Stimulated activated memory B cell treated with anti-CD40 and anti-IgM and Interleukin-4, amounts not matched to agents 10 μg/mL and 1 μg/mL and 100 μg/mL, for 72 hours (primary cell): ENCODE results near the gene ARID1B.
A peak's percentile ranks its signal among the peaks of the same experiment; 100 is the strongest.
"Not testable (repeated sequence)": the region's sequence is repeated elsewhere in the genome, so short reads cannot be mapped to it uniquely, and the experiment has no call there.

Experiments
- ATAC-seq: fragments of 150-1000 bp; cut with Tn5 transposase; 2 replicates; pipeline ENCODE4 v1.10.0; 2021
- H3K27ac Mint-ChIP-seq: one replicate; pipeline ENCODE4 v1.8.0; 2022; ENCODE audit warnings: mild to moderate bottlenecking, mixed read lengths
- H3K27me3 Mint-ChIP-seq: one replicate; pipeline ENCODE4 v1.8.0; 2022; ENCODE audit warnings: mixed read lengths
- H3K36me3 Mint-ChIP-seq: one replicate; pipeline ENCODE4 v1.8.0; 2022; ENCODE audit warnings: mixed read lengths
- H3K4me1 Mint-ChIP-seq: one replicate; pipeline ENCODE4 v1.8.0; 2022; ENCODE audit warnings: mixed read lengths
- H3K4me3 Mint-ChIP-seq: one replicate; pipeline ENCODE4 v1.8.0; 2022; ENCODE audit warnings: mild to moderate bottlenecking, moderate library complexity, mixed read lengths
- H3K9me3 Mint-ChIP-seq: one replicate; pipeline ENCODE4 v1.8.0; 2022; ENCODE audit warnings: mixed read lengths

The ARID1B gene

GRCh38 chr6:157036245-157036711, 259.1 kb downstream of the ARID1B start:
- ATAC-seq, result no peak
- Mint-ChIP-seq H3K27me3 (no peaks in the 10 kb centered on the region), H3K36me3 (peaks cover 8% of the 10 kb centered on the region), H3K9me3 (peaks cover 4% of the 10 kb centered on the region), H3K27ac (no peak overlapping the region), H3K4me3 (no peak overlapping the region), H3K4me1 (peaks cover 25% of the 10 kb centered on the region)

- ATAC-seq, result no peak
- peaks cover 15% of the 10 kb centered on the region for H3K36me3 Mint-ChIP-seq
Observed at GRCh38 chr6:157037165-157037564, 260.0 kb downstream of the ARID1B start.

GRCh38 chr6:157038610-157039009, 261.4 kb downstream of the ARID1B start:
- H3K4me3 Mint-ChIP-seq, result no peak overlapping the region
- H3K36me3 Mint-ChIP-seq, result peaks cover 20% of the 10 kb centered on the region
- H3K27ac Mint-ChIP-seq, result no peak overlapping the region
- H3K27me3 Mint-ChIP-seq, result no peaks in the 10 kb centered on the region
- peaks cover 26% of the 10 kb centered on the region for H3K4me1 Mint-ChIP-seq
- H3K9me3 Mint-ChIP-seq, result peaks cover 4% of the 10 kb centered on the region
- ATAC-seq, result no peak

More at GRCh38 chr6:157037165-157037564, 260.0 kb downstream of the ARID1B start:
- no peak overlapping the region for H3K27ac Mint-ChIP-seq
- peaks cover 25% of the 10 kb centered on the region for H3K4me1 Mint-ChIP-seq
- H3K4me3 Mint-ChIP-seq, result no peak overlapping the region
- no peaks in the 10 kb centered on the region for H3K27me3 Mint-ChIP-seq
- H3K9me3 Mint-ChIP-seq, result peaks cover 4% of the 10 kb centered on the region

- Mint-ChIP-seq H3K4me1 (peaks cover 15% of the 10 kb centered on the region), H3K27ac (peak overlapping the region; percentile 74), H3K36me3 (peaks cover 20% of the 10 kb centered on the region)
- not testable (repeated sequence) for ATAC-seq, H3K4me3 Mint-ChIP-seq, H3K27me3 Mint-ChIP-seq, H3K9me3 Mint-ChIP-seq
Observed at GRCh38 chr6:157039639-157040038, 262.5 kb downstream of the ARID1B start.

- H3K36me3 Mint-ChIP-seq, result peaks cover 20% of the 10 kb centered on the region
- H3K9me3 Mint-ChIP-seq, result peaks cover 4% of the 10 kb centered on the region
- H3K4me3 Mint-ChIP-seq, result no peak overlapping the region
- peak overlapping the region; percentile 74 for H3K27ac Mint-ChIP-seq
- peaks cover 14% of the 10 kb centered on the region for H3K4me1 Mint-ChIP-seq
- no peaks in the 10 kb centered on the region for H3K27me3 Mint-ChIP-seq
- no peak for ATAC-seq
Observed at GRCh38 chr6:157040191-157040590, 263.0 kb downstream of the ARID1B start.

- peaks cover 13% of the 10 kb centered on the region for H3K36me3 Mint-ChIP-seq
Observed at GRCh38 chr6:157045831-157046454, 268.8 kb downstream of the ARID1B start.

GRCh38 chr6:157046776-157047175, 269.6 kb downstream of the ARID1B start:
- Mint-ChIP-seq H3K4me1 (peaks cover 35% of the 10 kb centered on the region), H3K27ac (no peak overlapping the region), H3K9me3 (no peaks in the 10 kb centered on the region), H3K36me3 (peaks cover 10% of the 10 kb centered on the region), H3K4me3 (no peak overlapping the region), H3K27me3 (no peaks in the 10 kb centered on the region)
- ATAC-seq, result no peak

More at GRCh38 chr6:157045831-157046454, 268.8 kb downstream of the ARID1B start:
- H3K4me1 Mint-ChIP-seq, result peaks cover 32% of the 10 kb centered on the region
- no peaks in the 10 kb centered on the region for H3K27me3 Mint-ChIP-seq
- no peaks in the 10 kb centered on the region for H3K9me3 Mint-ChIP-seq
- no peak overlapping the region for H3K4me3 Mint-ChIP-seq
- H3K27ac Mint-ChIP-seq, result no peak overlapping the region
- no peak for ATAC-seq

- Mint-ChIP-seq H3K36me3 (peaks cover 6% of the 10 kb centered on the region), H3K4me1 (peaks cover 35% of the 10 kb centered on the region), H3K4me3 (no peak overlapping the region), H3K27me3 (no peaks in the 10 kb centered on the region), H3K9me3 (no peaks in the 10 kb centered on the region), H3K27ac (no peak overlapping the region)
- no peak for ATAC-seq
Observed at GRCh38 chr6:157047328-157047727, 270.1 kb downstream of the ARID1B start.

GRCh38 chr6:157047951-157048350, 270.8 kb downstream of the ARID1B start:
- no peak overlapping the region for H3K27ac Mint-ChIP-seq
- H3K27me3 Mint-ChIP-seq, result no peaks in the 10 kb centered on the region
- H3K36me3 Mint-ChIP-seq, result peaks cover 4% of the 10 kb centered on the region
- peaks cover 34% of the 10 kb centered on the region for H3K4me1 Mint-ChIP-seq
- no peaks in the 10 kb centered on the region for H3K9me3 Mint-ChIP-seq
- H3K4me3 Mint-ChIP-seq, result no peak overlapping the region
- no peak for ATAC-seq

- no peaks in the 10 kb centered on the region for H3K27me3 Mint-ChIP-seq
- peaks cover 29% of the 10 kb centered on the region for H3K4me1 Mint-ChIP-seq
- H3K9me3 Mint-ChIP-seq, result no peaks in the 10 kb centered on the region
- H3K4me3 Mint-ChIP-seq, result no peak overlapping the region
- peak overlapping the region; percentile 63 for H3K27ac Mint-ChIP-seq
- H3K36me3 Mint-ChIP-seq, result no peaks in the 10 kb centered on the region
- ATAC-seq, result no peak
Observed at GRCh38 chr6:157049133-157049532, 272.0 kb downstream of the ARID1B start.

- ATAC-seq, result no peak
- Mint-ChIP-seq H3K27me3 (no peaks in the 10 kb centered on the region), H3K4me3 (no peak overlapping the region), H3K36me3 (peaks cover 2% of the 10 kb centered on the region), H3K27ac (peak overlapping the region; percentile 63), H3K9me3 (peaks cover under 1% of the 10 kb centered on the region), H3K4me1 (peaks cover 36% of the 10 kb centered on the region)
Observed at GRCh38 chr6:157050537-157051265, 273.5 kb downstream of the ARID1B start.

- H3K4me1 Mint-ChIP-seq, result peaks cover 46% of the 10 kb centered on the region
- ATAC-seq, result peak; percentile 95
- peaks cover 2% of the 10 kb centered on the region for H3K9me3 Mint-ChIP-seq
- no peaks in the 10 kb centered on the region for H3K27me3 Mint-ChIP-seq
- H3K27ac Mint-ChIP-seq, result peak overlapping the region; percentile 27
- peaks cover 18% of the 10 kb centered on the region for H3K36me3 Mint-ChIP-seq
- H3K4me3 Mint-ChIP-seq, result no peak overlapping the region
Observed at GRCh38 chr6:157054531-157054979, 277.4 kb downstream of the ARID1B start.

GRCh38 chr6:157055863-157056262, 278.7 kb downstream of the ARID1B start:
- no peaks in the 10 kb centered on the region for H3K27me3 Mint-ChIP-seq
- no peak for ATAC-seq
- peaks cover 18% of the 10 kb centered on the region for H3K36me3 Mint-ChIP-seq
- H3K4me1 Mint-ChIP-seq, result peaks cover 39% of the 10 kb centered on the region
- no peak overlapping the region for H3K4me3 Mint-ChIP-seq
- H3K9me3 Mint-ChIP-seq, result peaks cover 2% of the 10 kb centered on the region
- no peak overlapping the region for H3K27ac Mint-ChIP-seq

- Mint-ChIP-seq H3K27ac (no peak overlapping the region), H3K9me3 (peaks cover 2% of the 10 kb centered on the region), H3K4me1 (peaks cover 35% of the 10 kb centered on the region), H3K36me3 (peaks cover 18% of the 10 kb centered on the region), H3K4me3 (no peak overlapping the region), H3K27me3 (no peaks in the 10 kb centered on the region)
- no peak for ATAC-seq
Observed at GRCh38 chr6:157056275-157056674, 279.1 kb downstream of the ARID1B start.

- Mint-ChIP-seq H3K4me1 (peaks cover 47% of the 10 kb centered on the region), H3K4me3 (no peak overlapping the region), H3K36me3 (peaks cover 18% of the 10 kb centered on the region), H3K27ac (no peak overlapping the region), H3K9me3 (peaks cover 2% of the 10 kb centered on the region), H3K27me3 (no peaks in the 10 kb centered on the region)
- ATAC-seq, result no peak
Observed at GRCh38 chr6:157058574-157058973, 281.4 kb downstream of the ARID1B start.

- H3K4me3 Mint-ChIP-seq, result no peak overlapping the region
- H3K27ac Mint-ChIP-seq, result no peak overlapping the region
- peaks cover 55% of the 10 kb centered on the region for H3K4me1 Mint-ChIP-seq
Observed at GRCh38 chr6:157059781-157060180, 282.6 kb downstream of the ARID1B start.

More at GRCh38 chr6:157059781-157060180, 282.6 kb downstream of the ARID1B start:
- ATAC-seq, result no peak
- Mint-ChIP-seq H3K36me3 (peaks cover 23% of the 10 kb centered on the region), H3K9me3 (peaks cover 2% of the 10 kb centered on the region), H3K27me3 (no peaks in the 10 kb centered on the region)
